ENCODE results near the gene TCF7.

Gene TCF7

DNA sequence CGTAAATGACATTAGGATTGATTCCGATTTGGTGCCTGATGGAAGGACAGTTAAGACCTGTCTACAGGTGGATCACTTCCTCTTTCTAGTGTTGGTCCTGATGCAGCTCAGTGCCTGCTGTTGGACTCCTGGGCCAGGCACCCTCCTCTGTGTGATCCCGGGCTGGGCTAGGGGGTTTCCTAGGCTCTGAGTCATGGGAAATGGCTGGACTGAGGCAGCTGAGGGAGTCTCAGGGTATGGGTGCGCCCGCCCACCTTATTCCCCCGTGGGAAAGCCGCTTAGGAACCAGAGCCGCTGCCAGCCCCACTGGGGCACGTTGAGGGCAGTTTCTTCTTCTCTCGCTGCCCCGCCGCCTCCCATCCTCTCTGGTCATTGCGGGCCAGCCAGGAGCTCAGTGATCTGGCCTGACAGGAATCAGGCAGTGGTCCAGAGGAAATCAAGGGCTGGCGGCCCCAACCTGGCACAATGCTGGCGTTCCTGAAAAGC, 12.9 kb downstream of the TCF7 start:
- H3K36me3 ChIP-seq = peaks cover 0 to 42% (median 20%) of the 10 kb centered on the region in 3 donors
- no peak for DNase-seq
- TF ChIP-seq, protein P1, sequence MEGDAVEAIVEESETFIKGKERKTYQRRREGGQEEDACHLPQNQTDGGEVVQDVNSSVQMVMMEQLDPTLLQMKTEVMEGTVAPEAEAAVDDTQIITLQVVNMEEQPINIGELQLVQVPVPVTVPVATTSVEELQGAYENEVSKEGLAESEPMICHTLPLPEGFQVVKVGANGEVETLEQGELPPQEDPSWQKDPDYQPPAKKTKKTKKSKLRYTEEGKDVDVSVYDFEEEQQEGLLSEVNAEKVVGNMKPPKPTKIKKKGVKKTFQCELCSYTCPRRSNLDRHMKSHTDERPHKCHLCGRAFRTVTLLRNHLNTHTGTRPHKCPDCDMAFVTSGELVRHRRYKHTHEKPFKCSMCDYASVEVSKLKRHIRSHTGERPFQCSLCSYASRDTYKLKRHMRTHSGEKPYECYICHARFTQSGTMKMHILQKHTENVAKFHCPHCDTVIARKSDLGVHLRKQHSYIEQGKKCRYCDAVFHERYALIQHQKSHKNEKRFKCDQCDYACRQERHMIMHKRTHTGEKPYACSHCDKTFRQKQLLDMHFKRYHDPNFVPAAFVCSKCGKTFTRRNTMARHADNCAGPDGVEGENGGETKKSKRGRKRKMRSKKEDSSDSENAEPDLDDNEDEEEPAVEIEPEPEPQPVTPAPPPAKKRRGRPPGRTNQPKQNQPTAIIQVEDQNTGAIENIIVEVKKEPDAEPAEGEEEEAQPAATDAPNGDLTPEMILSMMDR (IDR thresholded peaks at IDR 0.05) = no peak
- intact Hi-C loops (cut with DNase I; ENCODE audit: low total_unique reads) = no loop called here
- H3K4me3 ChIP-seq = no peak overlapping the region
- peak overlapping the region in 1 of 2 donors; percentile 22 for H3K27ac ChIP-seq
- peaks cover 0 to 43% (median 27%) of the 10 kb centered on the region in 4 donors for H3K4me1 ChIP-seq
- no peaks in the 10 kb centered on the region for H3K9me3 ChIP-seq
- no peaks in the 10 kb centered on the region for H3K27me3 ChIP-seq

- Histone ChIP-seq H3K27me3 (no peaks in the 10 kb centered on the region), H3K4me1 (peaks cover 0 to 50% (median 27%) of the 10 kb centered on the region in 4 donors), H3K36me3 (peaks cover 0 to 47% (median 22%) of the 10 kb centered on the region in 3 donors), H3K9me3 (no peaks in the 10 kb centered on the region), H3K4me3 (no peak overlapping the region), H3K27ac (no peak overlapping the region)
- intact Hi-C loops (cut with DNase I; ENCODE audit: low total_unique reads) = no loop called here
- no peak for DNase-seq
- TF ChIP-seq, protein P1 (IDR thresholded peaks at IDR 0.05) = no peak
Measured at GRCh38 chr5:134127988-134128647, 13.6 kb downstream of the TCF7 start.

DNA sequence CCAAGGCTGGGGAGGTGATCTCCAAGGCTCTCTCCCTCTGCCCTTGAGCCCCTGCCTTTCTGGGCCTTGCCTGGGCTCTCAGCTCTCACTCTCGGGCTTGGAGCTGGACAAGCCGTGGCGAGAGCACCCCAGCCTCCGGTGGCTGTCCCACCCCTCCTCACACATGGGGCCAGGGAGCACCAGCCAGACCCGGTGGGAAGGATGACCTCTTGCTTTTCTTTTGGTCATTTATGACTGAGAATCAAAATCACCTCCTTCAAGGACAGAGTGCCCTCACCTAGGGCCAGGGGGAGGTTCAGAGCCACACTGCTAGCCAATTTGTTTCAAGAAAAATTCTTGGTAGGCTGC, 14.1 kb downstream of the TCF7 start:
- Histone ChIP-seq H3K27me3 (no peaks in the 10 kb centered on the region), H3K27ac (no peak overlapping the region), H3K9me3 (no peaks in the 10 kb centered on the region), H3K4me3 (no peak overlapping the region), H3K4me1 (peaks cover 0 to 53% (median 27%) of the 10 kb centered on the region in 4 donors), H3K36me3 (peaks cover 0 to 52% (median 26%) of the 10 kb centered on the region in 3 donors)
- DNase-seq = no peak
- TF ChIP-seq, protein P1 (IDR thresholded peaks at IDR 0.05) = no peak
- intact Hi-C loops (cut with DNase I; ENCODE audit: low total_unique reads) = no loop called here

- H3K4me3 ChIP-seq = no peak overlapping the region
- no peaks in the 10 kb centered on the region for H3K9me3 ChIP-seq
- H3K36me3 ChIP-seq = peaks cover 7 to 62% (median 32%) of the 10 kb centered on the region in 3 donors
- no peak overlapping the region for H3K27ac ChIP-seq
- intact Hi-C loops (cut with DNase I; ENCODE audit: low total_unique reads) = no loop called here
- H3K4me1 ChIP-seq = peaks cover 0 to 50% (median 24%) of the 10 kb centered on the region in 4 donors
- TF ChIP-seq, protein P1 (IDR thresholded peaks at IDR 0.05) = no peak
- H3K27me3 ChIP-seq = no peaks in the 10 kb centered on the region
- no peak for DNase-seq
Measured at GRCh38 chr5:134129411-134130238, 15.1 kb downstream of the TCF7 start.

GRCh38 chr5:134130239-134130945, 15.9 kb downstream of the TCF7 start:
- H3K27ac ChIP-seq = no peak overlapping the region
- peaks cover 9 to 62% (median 39%) of the 10 kb centered on the region in 3 donors for H3K36me3 ChIP-seq
- no peaks in the 10 kb centered on the region for H3K9me3 ChIP-seq
- no peaks in the 10 kb centered on the region for H3K27me3 ChIP-seq
- H3K4me3 ChIP-seq = no peak overlapping the region
- peak in 1 of 2 donors; percentile 50 for DNase-seq
- TF ChIP-seq, protein P1 (IDR thresholded peaks at IDR 0.05) = no peak
- intact Hi-C loops (cut with DNase I; ENCODE audit: low total_unique reads) = no loop called here
- H3K4me1 ChIP-seq = peaks cover 0 to 42% (median 16%) of the 10 kb centered on the region in 4 donors

Measured in tibial artery (tissue), 4 donors.